GM19328 (cell line): Measurements from ENCODE around the gene PLAA.
A peak's percentile ranks its signal among the peaks of the same experiment; 100 is the strongest.
"Not testable (repeated sequence)": the region's sequence is repeated elsewhere in the genome, so short reads cannot be mapped to it uniquely, and the experiment has no call there.

Source experiments
- ATAC-seq: cut with Tn5 transposase; IDR thresholded peaks from one replicate; pipeline ENCODE4 v1.9.1; 2021; ENCODE audit warnings: mild to moderate bottlenecking, moderate library complexity; ENCODE audit not compliant: unreplicated experiment

Gene PLAA

DNA sequence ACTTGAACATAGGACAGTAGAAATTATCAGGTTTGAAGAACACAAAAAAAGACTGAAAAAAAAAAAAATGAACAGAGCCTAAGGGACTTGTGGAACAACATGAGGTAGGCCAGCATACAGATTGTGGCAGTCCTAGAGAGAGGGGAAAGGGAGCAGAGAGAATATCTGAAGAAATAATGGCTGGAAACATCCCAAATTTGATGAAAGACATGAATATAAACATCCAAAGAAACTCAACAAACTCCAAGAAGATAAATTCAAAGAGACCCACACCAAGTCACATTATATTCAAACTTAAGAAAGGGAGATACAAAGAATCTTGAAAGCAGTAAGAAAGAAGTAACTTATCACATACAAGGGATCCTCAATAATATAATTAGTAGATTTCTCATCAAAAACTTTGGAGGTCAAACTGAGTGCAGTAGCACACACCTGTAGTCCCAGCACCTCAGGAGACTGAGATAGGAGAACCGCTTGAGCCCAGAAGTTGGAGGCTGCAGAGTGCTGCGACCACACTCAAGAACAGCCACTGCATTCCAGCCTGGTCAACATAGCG lies 9.1 kb downstream of the PLAA start:
- ATAC-seq: no peak

DNA sequence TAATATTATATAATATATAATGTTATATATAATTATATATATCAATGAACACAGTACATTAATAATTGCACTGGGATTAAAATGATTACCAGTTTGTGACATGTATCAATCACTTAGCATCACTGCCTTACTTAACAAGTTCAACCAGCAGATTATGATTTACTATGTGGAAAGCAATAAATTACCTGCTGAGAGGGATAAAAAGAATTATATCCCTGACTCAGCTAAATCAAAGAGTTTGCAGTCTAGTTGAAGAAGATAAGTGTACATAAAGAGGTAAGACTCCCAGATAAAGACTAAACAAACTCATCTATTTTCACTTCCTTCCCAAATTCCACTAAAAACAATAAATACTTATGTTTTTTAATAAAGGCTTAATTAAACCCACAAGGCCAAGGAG lies 11.2 kb downstream of the PLAA start:
- no peak for ATAC-seq

DNA sequence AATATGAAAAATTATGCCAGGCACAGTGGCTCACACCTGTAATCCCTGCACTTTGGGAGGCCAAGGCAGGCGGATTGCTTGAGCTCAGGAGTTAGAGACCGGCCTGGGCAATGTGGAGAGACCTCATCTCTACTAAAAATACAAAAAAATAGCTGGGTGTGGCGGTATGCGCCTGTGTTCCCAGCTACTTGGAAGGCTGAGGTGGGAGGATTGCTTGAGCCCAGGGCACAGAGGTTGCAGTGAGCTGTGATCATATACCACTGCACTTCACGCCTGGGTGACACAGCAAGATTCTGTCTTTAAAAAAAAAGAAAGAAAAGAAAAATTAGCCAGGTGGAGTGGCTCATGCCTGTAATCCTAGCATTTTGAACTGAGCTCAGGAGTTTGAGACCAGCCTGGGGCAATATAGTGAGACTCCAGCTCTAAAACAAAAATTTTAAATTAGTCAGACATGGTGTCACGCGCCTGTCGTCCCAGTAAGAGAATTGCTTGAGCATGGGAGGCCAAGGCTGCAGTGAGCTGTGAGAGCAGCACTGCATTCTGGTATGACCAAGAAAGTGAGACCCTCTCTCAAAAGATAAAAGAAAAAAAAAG lies 18.0 kb downstream of the PLAA start:
- no peak for ATAC-seq

DNA sequence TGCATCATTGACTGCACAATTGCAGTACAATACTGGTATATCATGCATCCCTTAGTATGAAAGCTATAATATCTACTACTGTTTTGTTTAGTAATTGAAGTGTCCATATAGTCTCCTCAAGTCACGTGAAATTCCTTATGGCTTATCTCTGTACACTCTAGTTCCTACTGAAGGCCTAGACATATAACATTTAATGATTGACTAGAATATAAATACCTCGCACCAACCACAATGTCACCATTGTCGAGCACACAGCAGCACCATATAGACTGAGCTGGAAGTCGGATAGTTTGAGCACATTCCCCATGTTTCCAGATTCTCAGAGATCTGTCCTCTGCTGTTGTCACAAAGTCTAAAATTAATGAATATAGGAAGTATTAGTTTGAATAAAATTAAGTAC lies 21.4 kb downstream of the PLAA start:
- ATAC-seq: no peak

DNA sequence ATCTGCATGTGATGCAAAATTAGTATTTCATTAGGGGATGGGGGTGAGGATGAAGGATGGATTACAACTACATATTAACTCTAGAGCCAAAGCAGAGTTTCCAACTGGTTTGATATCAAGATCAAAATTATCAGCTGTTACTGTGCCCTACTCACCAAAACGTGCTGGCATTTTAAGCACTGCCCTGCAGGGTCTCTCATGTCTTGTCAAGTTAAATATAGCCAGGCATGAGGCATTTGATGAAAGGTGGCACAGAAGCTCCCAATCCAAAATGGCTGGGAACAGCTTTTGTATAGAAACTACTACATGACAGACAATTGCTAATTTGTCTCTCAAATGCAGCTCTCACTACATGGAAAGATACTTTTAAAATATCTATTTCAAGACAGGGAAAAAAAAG lies 27.3 kb downstream of the PLAA start:
- no peak for ATAC-seq

DNA sequence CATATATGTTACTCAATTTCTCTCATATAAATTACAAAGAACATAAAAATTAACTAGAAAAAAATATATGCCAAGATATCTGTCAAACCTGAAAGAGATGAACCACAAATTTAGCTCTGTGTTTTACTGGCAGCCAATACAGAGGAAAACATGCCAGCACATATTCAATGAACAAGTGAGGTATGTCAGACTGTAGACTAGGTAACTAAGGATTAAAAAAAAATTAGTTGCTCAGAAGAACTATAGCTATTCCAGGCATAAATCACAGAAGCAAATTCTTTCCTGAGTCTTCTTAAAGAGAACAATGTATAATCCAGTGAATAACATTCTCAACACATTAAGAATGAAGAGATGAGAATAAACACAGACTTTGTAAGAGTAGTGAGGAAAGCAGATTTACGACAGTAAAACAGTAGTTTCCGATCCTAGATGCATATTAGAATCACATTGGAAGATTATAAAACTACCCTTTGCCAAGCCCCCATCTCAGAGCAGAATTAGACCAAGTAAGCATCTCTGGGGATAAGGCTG lies 33.8 kb downstream of the PLAA start:
- no peak for ATAC-seq

DNA sequence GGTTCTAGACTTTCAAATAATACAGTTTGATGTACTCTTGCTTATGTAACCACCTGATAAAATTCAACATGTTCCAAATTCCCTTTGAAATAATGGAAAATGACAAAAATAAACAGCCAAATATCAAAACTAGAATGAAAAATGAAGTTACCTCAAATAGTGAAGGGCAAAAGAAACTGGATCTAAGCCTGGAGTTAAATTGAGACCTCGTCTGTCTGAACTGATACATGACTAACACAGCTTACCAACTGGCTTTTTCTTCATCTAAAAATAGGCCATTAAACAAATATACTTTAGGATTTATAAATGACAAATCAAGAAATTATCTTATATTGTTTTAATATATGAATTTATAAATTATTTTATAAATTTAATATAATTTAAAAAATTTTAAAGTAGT lies 42.4 kb downstream of the PLAA start:
- ATAC-seq: no peak

DNA sequence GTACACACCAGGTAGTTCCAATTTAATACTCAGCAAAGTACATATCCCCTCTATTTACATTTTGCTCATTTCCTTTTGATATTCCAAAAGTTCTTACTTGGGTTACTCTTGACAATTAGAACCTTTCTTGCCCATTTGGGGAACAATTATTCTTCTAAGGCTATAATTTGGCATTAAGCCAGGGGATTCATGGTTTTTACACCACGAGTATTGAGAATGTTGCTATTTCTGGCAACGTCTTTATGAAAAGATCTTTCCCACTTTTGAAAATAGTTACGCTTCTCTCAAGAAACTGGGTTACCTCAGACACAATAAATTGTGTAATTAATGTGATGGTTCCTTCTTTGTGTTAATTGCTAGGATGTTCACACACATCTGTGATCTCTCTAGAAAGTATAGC lies 43.0 kb downstream of the PLAA start:
- no peak for ATAC-seq

DNA sequence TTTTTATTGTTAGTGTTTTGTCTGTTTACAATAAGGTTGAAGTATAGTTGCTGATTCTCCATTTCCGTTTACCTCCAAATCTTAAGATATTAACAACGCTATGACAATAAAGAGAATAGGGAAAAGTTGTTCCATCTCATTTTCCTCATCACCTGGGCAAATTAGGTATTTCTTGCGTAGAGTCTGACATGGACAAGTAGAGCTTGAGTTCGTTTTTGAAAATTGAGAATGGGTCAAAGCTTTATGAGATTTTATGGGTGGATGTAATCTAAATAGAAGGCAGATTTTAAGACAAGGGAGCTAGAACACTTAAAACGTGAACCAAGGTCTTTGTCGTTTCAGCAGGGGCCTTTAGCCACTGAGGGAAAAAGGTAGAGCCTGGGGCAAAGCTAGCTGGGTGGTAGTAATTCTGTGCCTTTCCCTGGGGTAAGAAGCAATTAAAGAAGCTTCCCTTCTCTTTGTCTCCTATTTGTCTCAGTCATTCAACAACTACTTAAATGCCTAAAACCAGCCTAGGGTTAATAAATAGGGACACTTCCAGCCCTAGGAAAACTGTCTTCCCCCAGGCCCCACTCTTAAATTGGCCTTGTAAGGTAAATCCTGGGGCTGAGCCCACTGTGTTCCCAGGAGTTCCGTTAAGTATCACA lies 53.9 kb downstream of the PLAA start:
- no peak for ATAC-seq

DNA sequence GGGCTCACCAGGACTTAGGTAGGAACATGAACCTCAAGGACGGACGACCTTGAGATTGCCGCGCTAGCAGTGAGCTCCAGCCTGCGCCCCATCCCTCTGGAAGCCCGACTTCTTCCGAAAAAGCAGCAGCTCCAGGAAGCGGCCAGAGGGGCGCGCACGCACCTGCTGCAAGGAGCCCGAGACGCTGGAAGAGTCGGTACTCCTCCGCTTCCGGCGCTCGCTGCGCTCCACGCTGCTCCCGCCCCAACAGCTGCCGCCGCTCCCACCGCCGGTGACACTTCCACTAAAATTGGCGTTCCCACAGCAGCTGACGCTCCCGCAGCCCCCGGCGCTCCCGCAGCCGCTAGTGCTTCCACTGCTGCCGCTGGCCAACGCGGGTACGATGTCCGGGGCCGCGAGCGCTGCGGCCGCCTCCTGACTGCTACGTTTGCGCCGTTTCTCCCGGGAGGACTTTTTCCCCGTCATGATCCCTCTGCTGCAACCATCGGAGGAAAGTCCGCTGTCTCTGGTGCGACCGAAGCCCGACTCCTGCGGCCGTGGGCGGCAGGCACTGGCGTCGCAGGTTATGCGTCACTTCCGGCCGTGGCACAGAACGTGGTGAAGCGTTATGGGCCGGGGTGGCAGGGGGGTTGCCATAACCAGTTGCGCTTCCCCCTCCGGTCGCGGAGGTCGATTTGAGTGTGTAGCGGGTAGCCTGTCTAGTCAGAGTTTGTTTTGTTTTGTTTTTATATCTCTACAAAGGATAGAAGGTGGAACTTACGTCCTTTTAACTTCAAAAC lies 54.6 kb downstream of the PLAA start, which contains the start of gene CAAP1:
CAAP1 (minus strand) TSS at position 552 of the 779 bp plus-strand sequence; CDS start at position 465, 87 bp downstream.
- ATAC-seq: peak; percentile 92

DNA sequence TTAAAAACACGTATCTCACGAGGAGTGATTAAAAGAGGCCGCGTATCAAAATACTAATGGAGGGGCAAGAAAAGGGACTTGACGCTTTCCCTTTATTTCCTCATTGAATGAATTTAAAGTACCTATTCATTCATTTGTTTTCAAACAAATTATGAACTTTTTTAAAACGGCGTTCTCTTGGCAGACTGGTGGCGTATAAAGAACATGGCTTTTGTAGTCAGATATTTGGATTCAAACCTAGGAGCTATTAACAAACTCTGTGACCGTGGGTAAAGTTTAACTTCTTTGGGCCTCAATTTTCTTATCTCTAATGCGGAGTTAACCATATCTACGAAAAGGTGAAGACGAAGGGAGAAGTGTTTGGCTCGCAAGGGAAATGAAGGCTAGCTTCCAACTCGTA lies 55.3 kb downstream of the PLAA start:
- no peak for ATAC-seq

DNA sequence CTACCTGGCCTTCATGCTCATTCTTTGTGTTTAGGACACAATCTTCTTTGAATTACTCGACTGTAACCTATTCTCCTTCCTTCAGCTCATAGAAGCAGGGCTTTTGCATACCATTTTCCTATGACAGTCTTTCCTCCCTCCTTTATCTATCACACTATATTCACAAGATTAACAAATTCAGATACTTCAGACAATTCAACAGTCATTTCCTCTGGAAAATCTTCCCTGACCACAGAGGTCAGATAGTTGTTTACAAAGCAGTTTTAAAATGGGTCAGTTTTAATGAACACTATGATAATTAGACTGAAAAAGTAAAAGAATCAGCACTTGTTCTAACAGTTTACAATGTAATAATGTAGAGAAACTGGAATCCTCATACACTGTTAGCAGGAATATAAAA lies 58.8 kb downstream of the PLAA start:
- no peak for ATAC-seq

DNA sequence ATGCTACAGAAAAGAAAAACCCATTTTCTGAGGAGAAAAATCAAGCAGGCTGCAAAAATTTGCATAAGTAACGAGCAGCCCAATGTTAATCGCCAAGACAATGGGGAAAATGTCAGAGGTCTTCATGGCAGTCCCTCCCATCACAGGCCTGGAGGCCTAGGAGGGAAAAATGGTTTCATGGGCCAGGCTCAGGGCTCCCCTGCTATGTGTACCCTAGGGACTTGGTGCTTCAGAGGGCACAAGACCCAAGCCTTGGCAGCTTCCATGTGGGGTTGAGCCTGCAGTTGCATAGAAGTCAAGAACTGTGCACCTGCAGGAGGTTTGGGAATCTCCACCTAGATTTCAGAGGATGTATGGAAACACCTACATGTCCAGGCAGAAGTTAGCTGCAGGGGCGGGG lies 64.9 kb downstream of the PLAA start:
- ATAC-seq: no peak

DNA sequence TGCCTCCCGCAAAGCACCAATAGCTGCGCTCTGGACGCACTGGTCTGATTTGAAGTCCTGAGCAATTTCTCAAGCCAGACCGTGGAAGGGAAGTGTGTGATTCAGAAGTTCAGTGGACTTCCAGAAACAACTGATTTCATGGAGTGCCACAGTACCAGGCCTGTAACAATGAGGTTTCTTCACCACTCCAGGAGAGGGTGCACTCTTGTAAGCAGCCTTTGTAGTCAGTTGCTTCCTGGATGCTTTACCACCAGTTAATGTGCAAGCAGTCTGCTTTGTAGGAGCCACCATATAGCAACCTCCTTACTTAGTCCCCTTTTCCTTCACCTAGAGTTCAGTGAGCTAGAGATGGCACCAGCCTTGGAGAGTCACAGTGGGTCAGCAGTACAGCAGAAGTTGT lies 66.8 kb downstream of the PLAA start:
- no peak for ATAC-seq

DNA sequence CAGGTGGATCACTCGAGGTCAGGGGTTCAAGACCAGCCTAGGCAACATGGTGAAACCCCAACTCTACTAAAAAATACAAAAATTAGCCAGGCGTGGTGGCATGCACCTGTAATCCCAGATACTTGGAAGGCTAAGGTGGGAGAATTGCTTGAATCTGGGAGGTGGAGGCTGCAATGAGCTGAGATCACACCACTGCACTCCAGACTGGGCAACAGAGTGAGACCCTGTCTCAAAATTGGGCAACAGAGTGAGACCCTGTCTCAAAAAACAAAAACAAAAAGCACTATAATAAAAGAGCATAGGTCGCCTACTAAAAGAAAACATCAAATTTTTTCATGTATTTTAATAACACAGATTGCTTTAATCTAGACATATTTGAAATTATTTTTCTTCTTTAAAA lies 71.9 kb downstream of the PLAA start:
- ATAC-seq: not testable (repeated sequence)

DNA sequence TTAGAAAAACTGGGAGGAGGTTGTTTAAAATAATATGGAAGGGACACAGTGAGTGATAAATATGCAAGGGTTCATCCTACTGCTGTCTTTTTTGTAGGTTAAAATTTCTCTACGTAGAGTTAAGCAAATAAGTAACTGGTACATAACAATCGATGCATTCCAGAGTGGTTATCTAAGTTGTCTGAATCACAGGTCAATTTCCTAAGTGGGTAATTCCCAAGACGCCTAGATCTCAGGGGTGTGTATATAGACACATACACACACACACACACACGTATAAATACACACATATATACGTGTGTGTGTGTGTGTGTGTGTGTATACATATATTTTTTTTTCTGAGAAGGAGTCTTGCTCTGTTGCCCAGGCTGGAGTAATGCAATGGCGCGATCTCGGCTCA lies 76.8 kb downstream of the PLAA start:
- no peak for ATAC-seq

DNA sequence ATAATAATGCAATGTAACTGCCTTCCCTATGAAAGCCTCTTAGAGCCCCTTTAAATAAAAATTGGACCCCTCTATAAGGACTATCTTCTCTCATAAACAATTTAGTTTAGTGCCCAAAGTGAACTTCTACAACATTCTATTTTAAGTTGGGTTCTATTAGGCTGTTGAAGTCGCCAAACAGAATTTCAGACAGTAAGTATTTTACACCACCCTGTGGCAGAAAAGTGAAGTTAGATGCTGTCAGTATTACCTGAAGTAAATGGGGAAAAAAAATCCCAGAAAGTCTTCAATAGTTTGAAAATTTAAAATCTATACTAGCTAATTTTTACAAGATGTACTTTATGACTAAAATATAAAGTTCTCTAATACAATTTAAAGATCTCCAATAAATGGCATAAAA lies 84.0 kb downstream of the PLAA start:
- ATAC-seq: no peak

DNA sequence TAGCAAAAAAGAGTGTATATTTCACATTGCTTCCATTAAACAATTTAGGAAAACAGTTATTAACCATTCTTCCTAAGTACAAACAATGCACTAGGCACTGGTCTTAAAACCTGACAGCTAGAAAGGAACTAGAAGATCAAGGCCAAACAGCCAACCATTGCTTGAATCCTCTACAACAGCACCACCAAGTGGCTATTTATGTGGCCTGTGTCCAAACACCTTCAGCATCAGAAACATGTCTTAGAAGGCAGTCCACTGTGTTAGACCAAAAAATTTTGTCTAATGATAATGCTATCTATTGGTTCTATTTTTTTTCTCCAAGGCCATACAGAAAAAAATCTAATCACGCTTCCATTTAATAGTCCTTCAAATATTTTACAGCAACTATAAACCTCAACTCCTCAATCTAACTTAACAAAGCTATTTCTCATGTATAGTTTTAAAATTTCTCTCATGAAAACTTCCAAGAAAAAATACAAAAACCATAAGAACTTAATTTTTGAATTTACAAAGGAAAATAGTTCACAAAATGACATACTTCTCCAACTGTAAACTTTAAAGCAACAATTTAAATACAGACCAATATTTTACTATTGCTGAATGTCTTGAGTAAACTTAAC lies 90.5 kb downstream of the PLAA start:
- peak; percentile 81 for ATAC-seq
